K562 (cell line): ENCODE data around the gene FGFRL1. TPM values are rescaled to one million over a fixed set of nuclear protein-coding genes. Genes with fewer than 3 reads are reported as not detected.

Experiments
- ATAC-seq: fragments of 200-7000 bp; cut with Tn5 transposase; 3 replicates; pipeline ENCODE4 v1.9.1; 2020; ENCODE audit warnings: moderate library complexity
- BruUV-seq: library from RNA; stranded (reverse); fragments of 400-500 nt; replicated peaks from 2 replicates; lab custom pipeline; 2021; lab: Mats Ljungman, UMichigan
- CTCF ChIA-PET: fragments of 300-600 bp; formaldehyde crosslinking; extraction: SDS; loops from one replicate; lab custom pipeline; 2021; ENCODE audit warnings: low intra/inter-chr PET ratio; lab: Yijun Ruan, JAX
- POLR2A ChIA-PET: fragments of 300-600, 350-650 bp; sonication (Branson Sonifier 250); formaldehyde crosslinking; extraction: SDS; loops from one replicate; lab custom pipeline; 2021; ENCODE audit warnings: antibody characterized with exemption, inconsistent platforms; lab: Yijun Ruan, JAX
- DNase-seq, 4 experiments: peaks; one replicate each; pipeline versions ENCODE4 v3.0.0 to v3.0.0-alpha.2; 2011 to 2018; ENCODE audit warnings: low spot score in 3 of 4, mixed read lengths in 3 of 4; ENCODE audit errors: extremely low read depth in 1 of 4
- FAIRE-seq: peaks from 2 replicates; lab custom pipeline; 2011; peaks lifted over from hg19 to GRCh38; lab: Jason Lieb, UNC
- H2AFZ ChIP-seq: 2 replicates; pipeline ENCODE4 v1.6.0; 2011; ENCODE audit warnings: low read depth, low read length, control low read depth, inconsistent platforms
- H3K27ac ChIP-seq: fragments of 200-600 bp; 3 replicates; pipeline ENCODE4 v1.8.0; 2011; ENCODE audit warnings: low read depth, mild to moderate bottlenecking, control low read depth, inconsistent platforms, low read length, moderate library complexity, mixed read lengths; ENCODE audit errors: extremely low read depth
- H3K27me3 ChIP-seq, 2 experiments: fragments of 300-600 bp in 1 of 2; 2 replicates in 1 of 2; 3 replicates in 1 of 2; pipeline versions ENCODE4 v1.6.0 to v1.8.0; 2011; ENCODE audit warnings: inconsistent platforms in 2 of 2, low read length in 2 of 2, mild to moderate bottlenecking in 1 of 2, mixed read lengths in 1 of 2, moderate library complexity in 1 of 2; ENCODE audit not compliant: control insufficient read depth in 2 of 2, insufficient read depth in 2 of 2
- H3K36me3 ChIP-seq: fragments of 300-600 bp; 3 replicates; pipeline ENCODE4 v1.8.0; 2011; ENCODE audit warnings: mild to moderate bottlenecking, low read length, inconsistent platforms; ENCODE audit not compliant: control insufficient read depth, insufficient read depth
- H3K4me1 ChIP-seq, 2 experiments: fragments of 200-600 bp in 1 of 2; replicated peaks in 1 of 2; 2 replicates in 1 of 2; 3 replicates in 1 of 2; pipeline versions ENCODE4 v1.5.1 to v1.8.0; 2011; ENCODE audit warnings: inconsistent platforms in 2 of 2, low read length in 2 of 2, mild to moderate bottlenecking in 1 of 2, mixed read lengths in 1 of 2, moderate library complexity in 1 of 2; ENCODE audit not compliant: control insufficient read depth in 2 of 2, insufficient read depth in 2 of 2
- H3K4me2 ChIP-seq: 2 replicates; pipeline ENCODE4 v1.6.1; 2011; ENCODE audit warnings: low read length, control low read depth, inconsistent platforms, mixed read lengths; ENCODE audit not compliant: insufficient read depth
- H3K4me3 ChIP-seq: fragments of 200-600 bp; sonication (generic), shearing (Covaris generic); 2 replicates; pipeline ENCODE4 v1.5.1; 2016; ENCODE audit warnings: control low read depth, inconsistent platforms
- H3K79me2 ChIP-seq: fragments of 200-600 bp; 3 replicates; pipeline ENCODE4 v1.8.0; 2011; ENCODE audit warnings: low read length, inconsistent platforms; ENCODE audit not compliant: control insufficient read depth, insufficient read depth
- H3K9ac ChIP-seq, 2 experiments: 2 replicates each; pipeline versions ENCODE4 v1.6.0 to v1.6.1; 2011; ENCODE audit warnings: low read depth in 2 of 2, low read length in 2 of 2, control low read depth in 1 of 2, inconsistent platforms in 1 of 2, mild to moderate bottlenecking in 1 of 2, mixed read lengths in 1 of 2; ENCODE audit not compliant: insufficient read depth in 1 of 2
- H3K9me1 ChIP-seq: one replicate; pipeline ENCODE4 v1.6.0; 2011; ENCODE audit warnings: inconsistent platforms, mild to moderate bottlenecking, low read length, moderate library complexity; ENCODE audit not compliant: control insufficient read depth, insufficient read depth
- H3K9me3 ChIP-seq: replicated peaks from 2 replicates; pipeline ENCODE4 v1.5.1; 2011; ENCODE audit warnings: low read depth, low read length, inconsistent platforms; ENCODE audit not compliant: control insufficient read depth, insufficient read depth
- H4K20me1 ChIP-seq: replicated peaks from 2 replicates; pipeline ENCODE4 v1.6.1; 2011; ENCODE audit warnings: low read length, inconsistent platforms, mixed read lengths; ENCODE audit not compliant: control insufficient read depth, insufficient read depth
- GMEB1 ChIP-seq: fragments of 250-450 bp; sonication (Bioruptor Pico); IDR thresholded peaks from 2 replicates; pipeline ENCODE4 v1.4.0; 2020; ENCODE audit warnings: mild to moderate bottlenecking
- HNRNPL ChIP-seq: fragments of 200-400 bp; formaldehyde crosslinking; IDR thresholded peaks from 2 replicates; pipeline ENCODE4 v1.6.1; 2017; ENCODE audit warnings: low read depth, mild to moderate bottlenecking, low read length
- MAX ChIP-seq: sonication (generic); formaldehyde crosslinking; IDR thresholded peaks from 2 replicates; pipeline ENCODE4 v1.9.0; 2022; ENCODE audit warnings: mild to moderate bottlenecking, missing genetic modification reagents
- POLR2G ChIP-seq: fragments of 200-400 bp; formaldehyde crosslinking; IDR thresholded peaks from 2 replicates; pipeline ENCODE4 v1.6.1; 2017; ENCODE audit warnings: low read depth, mild to moderate bottlenecking, antibody characterized with exemption, low read length, moderate library complexity
- POLR3A ChIP-seq: IDR thresholded peaks from 2 replicates; pipeline ENCODE4 v1.6.1; 2011; ENCODE audit warnings: borderline replicate concordance, mild to moderate bottlenecking, moderate library complexity; ENCODE audit not compliant: insufficient read length, insufficient read depth; ENCODE audit errors: extremely low read depth
- RBBP5 ChIP-seq: fragments of 200-600 bp; sonication (generic); IDR thresholded peaks from 2 replicates; pipeline ENCODE4 v1.6.1; 2012; ENCODE audit warnings: borderline replicate concordance, mild to moderate bottlenecking, low read length, control low read depth, inconsistent platforms; ENCODE audit not compliant: insufficient read depth, poor library complexity, severe bottlenecking
- RBFOX2 ChIP-seq: fragments of 200-400 bp; formaldehyde crosslinking; IDR thresholded peaks from 2 replicates; pipeline ENCODE4 v1.6.1; 2017; ENCODE audit warnings: low read depth, mild to moderate bottlenecking, low read length, moderate library complexity
- WGBS: fragments of 100-300 bp; shearing (Covaris generic); methylation state at CpG from one replicate; pipeline ENCODE4 v1.1.6; 2016; ENCODE audit warnings: low coverage, mixed read lengths; ENCODE audit not compliant: insufficient coverage; ENCODE audit errors: missing lambda C conversion rate; 5-methylcytosine and 5-hydroxymethylcytosine counted together
- in situ Hi-C: fragments of 300-500 bp; cut with MboI; formaldehyde crosslinking; loops from 4 replicates; pipeline ENCODE4 v1.15.0; 2018; ENCODE audit warnings: inconsistent platforms, mixed read lengths
- intact Hi-C: fragments of 100-400 bp; cut with micrococcal nuclease; formaldehyde crosslinking; loops from 2 replicates; pipeline ENCODE4 v1.14.2; 2022
- polyA plus RNA-seq, 8 experiments: library from polyadenylated mRNA; depleted of rRNA in 4 of 8; stranded (reverse) in 5 of 8; unstranded in 3 of 8; fragments of >200 nt; fragmentation: Nextera tagmentation in 2 of 8; fragmentation: Illumina TruSeq in 1 of 8; extraction: Ambion mirVana in 2 of 8; extraction: Trizol in 1 of 8; gene quantifications; 2 replicates each; pipeline versions ENCODE4 v1.2.1 to v1.2.3, GENCODE V29; 2011 to 2014; ENCODE audit warnings: inconsistent platforms in 1 of 8, missing spikeins in 1 of 8
- total RNA-seq, 7 experiments: library from RNA; depleted of rRNA in 6 of 7; stranded (reverse); fragments of >200 nt in 6 of 7; fragmentation: Illumina TruSeq in 2 of 7; extraction: Trizol in 2 of 7; gene quantifications; 2 replicates each; pipeline versions ENCODE4 v1.2.1 to v1.2.3, GENCODE V29; 2011 to 2021; ENCODE audit warnings: low replicate concordance in 1 of 7

Gene FGFRL1
- total and polyA plus RNA-seq, 9 of the 15 experiments (the other 6 are each of a cell fraction or from before 2014, with no cell fraction given) = 0.34 to 49.9 (median 14.6) TPM

GRCh38 chr4:1013225-1014073, 2.0 kb downstream of the FGFRL1 start:
- Histone ChIP-seq H3K36me3 (peaks cover 12% of the 10 kb centered on the region; the same call in 2 of the 3 replicates), H2AFZ (no peak overlapping the region), H3K4me1 (peaks cover 14 to 87% of the 10 kb centered on the region in 2 experiments; a peak in 4 of 5 replicates), H3K9me1 (peaks cover 10% of the 10 kb centered on the region), H3K27ac (no peak overlapping the region), H3K4me2 (no peak overlapping the region), H3K79me2 (peaks cover 15% of the 10 kb centered on the region), H3K27me3 (no peaks in the 10 kb centered on the region), H3K4me3 (no peak overlapping the region), H4K20me1 (peaks cover 3% of the 10 kb centered on the region; the same call in 1 of the 2 replicates), H3K9ac (peak overlapping the region in 1 of 2 experiments; percentile 74; a peak in 2 of 4 replicates), H3K9me3 (no peaks in the 10 kb centered on the region)
- DNase-seq = no peak
- FAIRE-seq = no peak
- TF ChIP-seq GMEB1 (CRISPR knock-in tag) = no peak
- TF ChIP-seq RBBP5 = peak; percentile 12
- TF ChIP-seq POLR3A = no peak
- TF ChIP-seq MAX (CRISPR knock-in tag) = peak; percentile 60
- TF ChIP-seq RBFOX2 = peak; percentile 72
- peak; percentile 38; the same call in 1 of the 2 replicates for TF ChIP-seq POLR2G
- TF ChIP-seq HNRNPL = peak; percentile 90
- POLR2A ChIA-PET = no interaction called here
- no peak for ATAC-seq
- CTCF ChIA-PET = no interaction called here
- BruUV-seq = no TSS peak
- in situ Hi-C loops (no loop called here), intact Hi-C loops (no loop called here)
- WGBS = 94% methylated on average over 38 of the region's 43 CpGs
